Liver (tissue), 9 donors: ENCODE results near the gene OXNAD1. TPM values are rescaled to one million over a fixed set of nuclear protein-coding genes. Genes with fewer than 3 reads are reported as not detected.

Experiments used
- DNase-seq: peaks from one replicate; pipeline ENCODE4 v3.0.0-alpha.2; 2017; ENCODE audit warnings: low spot score
- H3K27ac ChIP-seq, 2 donors: one replicate each; pipeline ENCODE4 v1.7.0; 2013; ENCODE audit warnings: inconsistent platforms in 2 of 2, low read length in 2 of 2, control low read depth in 1 of 2, low read depth in 1 of 2, mild to moderate bottlenecking in 1 of 2
- H3K27me3 ChIP-seq, 4 donors: one replicate each; pipeline versions ENCODE4 v1.6.1 to v1.7.0; 2013; ENCODE audit warnings: low read length in 3 of 4, inconsistent platforms in 1 of 4, mild to moderate bottlenecking in 1 of 4, moderate library complexity in 1 of 4; ENCODE audit not compliant: control insufficient read depth in 4 of 4, insufficient read depth in 4 of 4
- H3K36me3 ChIP-seq, 4 donors: one replicate each; pipeline versions ENCODE4 v1.6.1 to v1.7.0; 2013; ENCODE audit warnings: low read length in 3 of 4, mild to moderate bottlenecking in 3 of 4, low read depth in 1 of 4, moderate library complexity in 1 of 4; ENCODE audit not compliant: control insufficient read depth in 4 of 4, insufficient read depth in 3 of 4
- H3K4me1 ChIP-seq, 4 donors: one replicate each; pipeline versions ENCODE4 v1.6.1 to v1.7.0; 2013; ENCODE audit warnings: low read length in 3 of 4, mild to moderate bottlenecking in 3 of 4, moderate library complexity in 1 of 4; ENCODE audit not compliant: control insufficient read depth in 4 of 4, insufficient read depth in 4 of 4
- H3K4me3 ChIP-seq, 3 donors: one replicate each; pipeline versions ENCODE4 v1.6.1 to v1.7.0; 2013; ENCODE audit warnings: low read length in 3 of 3, control low read depth in 1 of 3, low read depth in 1 of 3, mild to moderate bottlenecking in 1 of 3
- H3K9ac ChIP-seq, 2 donors: one replicate each; pipeline ENCODE4 v1.7.0; 2013; ENCODE audit warnings: low read length in 2 of 2, mild to moderate bottlenecking in 2 of 2, moderate library complexity in 2 of 2, control low read depth in 1 of 2, low read depth in 1 of 2
- H3K9me3 ChIP-seq, 4 donors: one replicate each; pipeline versions ENCODE4 v1.6.1 to v1.7.0; 2013; ENCODE audit warnings: low read length in 3 of 4; ENCODE audit not compliant: control insufficient read depth in 4 of 4
- EGR1 ChIP-seq, 2 donors: IDR thresholded peaks; 2 replicates each; pipeline ENCODE4 v1.6.1; 2016 to 2018; ENCODE audit warnings: antibody characterized with exemption in 2 of 2, low read depth in 2 of 2
- FOXA1 ChIP-seq: IDR thresholded peaks from 2 replicates; pipeline ENCODE4 v1.6.1; 2016; ENCODE audit warnings: antibody characterized with exemption
- FOXA2 ChIP-seq: IDR thresholded peaks from 2 replicates; pipeline ENCODE4 v1.6.1; 2016; ENCODE audit warnings: antibody characterized with exemption
- GABPA ChIP-seq, 2 donors: IDR thresholded peaks in 1 of 2; conservative IDR thresholded peaks in 1 of 2; 2 replicates each; pipeline ENCODE4 v1.6.1; 2016; ENCODE audit warnings: antibody characterized with exemption in 2 of 2, mild to moderate bottlenecking in 1 of 2, moderate library complexity in 1 of 2
- HNF4A ChIP-seq, 2 donors: conservative IDR thresholded peaks; 2 replicates each; pipeline ENCODE4 v1.6.1; 2016; ENCODE audit warnings: antibody characterized with exemption in 2 of 2, mild to moderate bottlenecking in 2 of 2
- HNF4G ChIP-seq: IDR thresholded peaks from 2 replicates; pipeline ENCODE4 v1.6.1; 2016; ENCODE audit warnings: antibody characterized with exemption
- JUND ChIP-seq, 2 donors: IDR thresholded peaks; 2 replicates each; pipeline ENCODE4 v1.6.1; 2016; ENCODE audit warnings: antibody characterized with exemption in 2 of 2
- NR2F2 ChIP-seq: IDR thresholded peaks from 2 replicates; pipeline ENCODE4 v1.6.1; 2016; ENCODE audit warnings: antibody characterized with exemption
- RAD21 ChIP-seq, 2 donors: IDR thresholded peaks; 2 replicates each; pipeline ENCODE4 v1.6.1; 2016; ENCODE audit warnings: antibody characterized with exemption in 2 of 2, mild to moderate bottlenecking in 2 of 2
- RXRA ChIP-seq, 2 donors: IDR thresholded peaks; 2 replicates each; pipeline ENCODE4 v1.6.1; 2017 to 2018; ENCODE audit warnings: antibody characterized with exemption in 2 of 2, mild to moderate bottlenecking in 1 of 2
- SP1 ChIP-seq: IDR thresholded peaks from 2 replicates; pipeline ENCODE4 v1.6.1; 2018; ENCODE audit warnings: antibody characterized with exemption, mild to moderate bottlenecking
- TAF1 ChIP-seq: conservative IDR thresholded peaks from 2 replicates; pipeline ENCODE4 v1.6.1; 2016; ENCODE audit warnings: antibody characterized with exemption, mild to moderate bottlenecking
- YY1 ChIP-seq: IDR thresholded peaks from 2 replicates; pipeline ENCODE4 v1.6.1; 2016; ENCODE audit warnings: antibody characterized with exemption, mild to moderate bottlenecking
- whole genome bisulfite sequencing: extraction: QIAGEN DNeasy Blood & Tissue Kit; methylation state at CpG from one replicate; pipeline ENCODE4 v1.1.7; 2013; 5-methylcytosine and 5-hydroxymethylcytosine counted together
- polyA plus RNA-seq, 2 donors: library from polyadenylated mRNA; stranded (reverse) in 1 of 2; unstranded in 1 of 2; fragments of 200-250 nt in 1 of 2; fragments of >200 nt in 1 of 2; fragmentation: Nextera tagmentation in 1 of 2; extraction: Ambion mirVana in 1 of 2; gene quantifications; one replicate each; pipeline versions ENCODE4 v1.2.1 to v1.2.3, GENCODE V29; 2013 to 2015
- total RNA-seq, 2 donors: library from RNA; depleted of rRNA; stranded (reverse); fragments of >200 nt; gene quantifications; one replicate each; pipeline ENCODE4 v1.2.3, GENCODE V29; 2014
- TF ChIP-seq, protein P1 (sequence below): IDR thresholded peaks from 2 replicates; pipeline ENCODE4 v1.6.1; 2016; ENCODE audit warnings: antibody characterized with exemption
- TF ChIP-seq, protein P2 (sequence below): IDR thresholded peaks from 2 replicates; pipeline ENCODE4 v1.6.1; 2016; ENCODE audit warnings: antibody characterized with exemption
- TF ChIP-seq, protein P3 (sequence below): fragments of 150-350 bp; IDR thresholded peaks from 2 replicates; pipeline ENCODE4 v1.5.1; 2017; ENCODE audit warnings: improper control_type of control experiment, low read depth, low read length; ENCODE audit not compliant: missing input control
- TF ChIP-seq, protein P4 (sequence below): IDR thresholded peaks from 2 replicates; pipeline ENCODE4 v1.6.1; 2016; ENCODE audit warnings: antibody characterized with exemption, mild to moderate bottlenecking
- TF ChIP-seq, protein P5 (sequence below): IDR thresholded peaks from 2 replicates; pipeline ENCODE4 v1.6.1; 2016; ENCODE audit warnings: antibody characterized with exemption
- donor health status: healthy.
- donor health status: healthy.
- donor health status: healthy.
- donor health status: healthy.
- donor health status: healthy.

Gene OXNAD1
- total and polyA plus RNA-seq, 4 donors, result 9.3 to 24.6 (median 14.1) TPM

DNA sequence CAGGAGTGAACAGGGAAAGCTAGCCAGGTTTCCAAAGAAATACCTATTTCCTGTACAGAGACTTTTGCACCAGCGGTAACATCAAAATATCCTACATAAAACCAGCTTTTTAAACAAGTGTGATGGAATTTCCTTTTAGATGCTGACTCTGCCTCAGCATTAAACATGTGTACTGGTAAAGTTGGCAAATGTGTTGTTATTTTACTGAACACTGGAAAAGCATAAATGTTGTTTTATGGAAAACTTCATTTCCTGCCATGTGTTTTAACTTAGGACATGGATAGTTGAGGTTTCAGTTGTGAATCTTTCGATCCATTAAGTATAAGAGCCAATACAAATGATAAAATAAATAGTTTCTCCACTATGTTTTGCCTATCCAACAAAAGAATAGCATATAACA is 15.7 kb downstream of the OXNAD1 start:
- 96% methylated on average over 2 of the region's 2 CpGs for WGBS
- Histone ChIP-seq H3K9me3 (no peaks in the 10 kb centered on the region), H3K27me3 (no peaks in the 10 kb centered on the region), H3K9ac (no peak overlapping the region), H3K4me1 (no peaks in the 10 kb centered on the region), H3K27ac (no peak overlapping the region), H3K36me3 (peaks cover 0 to 32% (median 4%) of the 10 kb centered on the region in 4 donors), H3K4me3 (no peak overlapping the region)
- no peak for TF ChIP-seq TAF1
- TF ChIP-seq, protein P1, sequence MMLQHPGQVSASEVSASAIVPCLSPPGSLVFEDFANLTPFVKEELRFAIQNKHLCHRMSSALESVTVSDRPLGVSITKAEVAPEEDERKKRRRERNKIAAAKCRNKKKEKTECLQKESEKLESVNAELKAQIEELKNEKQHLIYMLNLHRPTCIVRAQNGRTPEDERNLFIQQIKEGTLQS, result no peak
- TF ChIP-seq, protein P2, sequence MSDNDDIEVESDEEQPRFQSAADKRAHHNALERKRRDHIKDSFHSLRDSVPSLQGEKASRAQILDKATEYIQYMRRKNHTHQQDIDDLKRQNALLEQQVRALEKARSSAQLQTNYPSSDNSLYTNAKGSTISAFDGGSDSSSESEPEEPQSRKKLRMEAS, result no peak
- no peak for TF ChIP-seq FOXA2
- no peak for TF ChIP-seq RXRA (IDR thresholded peaks at IDR 0.05)
- TF ChIP-seq HNF4G, result no peak
- TF ChIP-seq RAD21 (IDR thresholded peaks at IDR 0.05), result no peak
- no peak for TF ChIP-seq SP1
- no peak for TF ChIP-seq GABPA (IDR thresholded peaks at IDR 0.05 in 1 of 2, conservative IDR thresholded peaks at IDR 0.05 in 1 of 2)
- TF ChIP-seq YY1, result no peak
- no peak for TF ChIP-seq EGR1 (IDR thresholded peaks at IDR 0.05; ENCODE audit: low read depth in 2 of 2)
- no peak for TF ChIP-seq JUND (IDR thresholded peaks at IDR 0.05)
- TF ChIP-seq FOXA1, result no peak
- TF ChIP-seq, protein P3, sequence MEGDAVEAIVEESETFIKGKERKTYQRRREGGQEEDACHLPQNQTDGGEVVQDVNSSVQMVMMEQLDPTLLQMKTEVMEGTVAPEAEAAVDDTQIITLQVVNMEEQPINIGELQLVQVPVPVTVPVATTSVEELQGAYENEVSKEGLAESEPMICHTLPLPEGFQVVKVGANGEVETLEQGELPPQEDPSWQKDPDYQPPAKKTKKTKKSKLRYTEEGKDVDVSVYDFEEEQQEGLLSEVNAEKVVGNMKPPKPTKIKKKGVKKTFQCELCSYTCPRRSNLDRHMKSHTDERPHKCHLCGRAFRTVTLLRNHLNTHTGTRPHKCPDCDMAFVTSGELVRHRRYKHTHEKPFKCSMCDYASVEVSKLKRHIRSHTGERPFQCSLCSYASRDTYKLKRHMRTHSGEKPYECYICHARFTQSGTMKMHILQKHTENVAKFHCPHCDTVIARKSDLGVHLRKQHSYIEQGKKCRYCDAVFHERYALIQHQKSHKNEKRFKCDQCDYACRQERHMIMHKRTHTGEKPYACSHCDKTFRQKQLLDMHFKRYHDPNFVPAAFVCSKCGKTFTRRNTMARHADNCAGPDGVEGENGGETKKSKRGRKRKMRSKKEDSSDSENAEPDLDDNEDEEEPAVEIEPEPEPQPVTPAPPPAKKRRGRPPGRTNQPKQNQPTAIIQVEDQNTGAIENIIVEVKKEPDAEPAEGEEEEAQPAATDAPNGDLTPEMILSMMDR, result no peak
- TF ChIP-seq, protein P4, sequence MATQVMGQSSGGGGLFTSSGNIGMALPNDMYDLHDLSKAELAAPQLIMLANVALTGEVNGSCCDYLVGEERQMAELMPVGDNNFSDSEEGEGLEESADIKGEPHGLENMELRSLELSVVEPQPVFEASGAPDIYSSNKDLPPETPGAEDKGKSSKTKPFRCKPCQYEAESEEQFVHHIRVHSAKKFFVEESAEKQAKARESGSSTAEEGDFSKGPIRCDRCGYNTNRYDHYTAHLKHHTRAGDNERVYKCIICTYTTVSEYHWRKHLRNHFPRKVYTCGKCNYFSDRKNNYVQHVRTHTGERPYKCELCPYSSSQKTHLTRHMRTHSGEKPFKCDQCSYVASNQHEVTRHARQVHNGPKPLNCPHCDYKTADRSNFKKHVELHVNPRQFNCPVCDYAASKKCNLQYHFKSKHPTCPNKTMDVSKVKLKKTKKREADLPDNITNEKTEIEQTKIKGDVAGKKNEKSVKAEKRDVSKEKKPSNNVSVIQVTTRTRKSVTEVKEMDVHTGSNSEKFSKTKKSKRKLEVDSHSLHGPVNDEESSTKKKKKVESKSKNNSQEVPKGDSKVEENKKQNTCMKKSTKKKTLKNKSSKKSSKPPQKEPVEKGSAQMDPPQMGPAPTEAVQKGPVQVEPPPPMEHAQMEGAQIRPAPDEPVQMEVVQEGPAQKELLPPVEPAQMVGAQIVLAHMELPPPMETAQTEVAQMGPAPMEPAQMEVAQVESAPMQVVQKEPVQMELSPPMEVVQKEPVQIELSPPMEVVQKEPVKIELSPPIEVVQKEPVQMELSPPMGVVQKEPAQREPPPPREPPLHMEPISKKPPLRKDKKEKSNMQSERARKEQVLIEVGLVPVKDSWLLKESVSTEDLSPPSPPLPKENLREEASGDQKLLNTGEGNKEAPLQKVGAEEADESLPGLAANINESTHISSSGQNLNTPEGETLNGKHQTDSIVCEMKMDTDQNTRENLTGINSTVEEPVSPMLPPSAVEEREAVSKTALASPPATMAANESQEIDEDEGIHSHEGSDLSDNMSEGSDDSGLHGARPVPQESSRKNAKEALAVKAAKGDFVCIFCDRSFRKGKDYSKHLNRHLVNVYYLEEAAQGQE, result no peak
- TF ChIP-seq, protein P5, sequence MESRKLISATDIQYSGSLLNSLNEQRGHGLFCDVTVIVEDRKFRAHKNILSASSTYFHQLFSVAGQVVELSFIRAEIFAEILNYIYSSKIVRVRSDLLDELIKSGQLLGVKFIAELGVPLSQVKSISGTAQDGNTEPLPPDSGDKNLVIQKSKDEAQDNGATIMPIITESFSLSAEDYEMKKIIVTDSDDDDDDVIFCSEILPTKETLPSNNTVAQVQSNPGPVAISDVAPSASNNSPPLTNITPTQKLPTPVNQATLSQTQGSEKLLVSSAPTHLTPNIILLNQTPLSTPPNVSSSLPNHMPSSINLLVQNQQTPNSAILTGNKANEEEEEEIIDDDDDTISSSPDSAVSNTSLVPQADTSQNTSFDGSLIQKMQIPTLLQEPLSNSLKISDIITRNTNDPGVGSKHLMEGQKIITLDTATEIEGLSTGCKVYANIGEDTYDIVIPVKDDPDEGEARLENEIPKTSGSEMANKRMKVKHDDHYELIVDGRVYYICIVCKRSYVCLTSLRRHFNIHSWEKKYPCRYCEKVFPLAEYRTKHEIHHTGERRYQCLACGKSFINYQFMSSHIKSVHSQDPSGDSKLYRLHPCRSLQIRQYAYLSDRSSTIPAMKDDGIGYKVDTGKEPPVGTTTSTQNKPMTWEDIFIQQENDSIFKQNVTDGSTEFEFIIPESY, result no peak
- TF ChIP-seq HNF4A (conservative IDR thresholded peaks at IDR 0.05), result no peak
- no peak for TF ChIP-seq NR2F2
- DNase-seq, result no peak
